IPS DF 19.7 (cell line): ENCODE measurements around the gene AUH.

Experiments
- DNase-seq: peaks from one replicate; pipeline ENCODE4 v3.0.0-alpha.2; 2013; ENCODE audit warnings: low read depth, low spot score

AUH gene

GRCh38 chr9:91164724-91165520 lies 196.8 kb downstream of the AUH start:
- no peak for DNase-seq
